ENCODE measurements around the gene THUMPD2.

THUMPD2 gene

GRCh38 chr2:39693245-39693644 is 85.8 kb downstream of the THUMPD2 start:
- no peaks in the 10 kb centered on the region for H3K9me3 ChIP-seq (ENCODE audit: control insufficient read depth, insufficient read depth, low read length)

GRCh38 chr2:39689876-39690275 is 89.2 kb downstream of the THUMPD2 start:
- Histone ChIP-seq H3K4me1 (ENCODE audit: control insufficient read depth, low read length) (no peaks in the 10 kb centered on the region), H3K36me3 (ENCODE audit: control insufficient read depth, low read length) (no peaks in the 10 kb centered on the region), H3F3A (ENCODE audit: control insufficient read depth, insufficient read depth) (no peaks in the 10 kb centered on the region), H3K9me3 (ENCODE audit: control insufficient read depth, insufficient read depth, low read length) (no peaks in the 10 kb centered on the region), H3K9me2 (replicated peaks; ENCODE audit: control insufficient read depth, low read length) (no peaks in the 10 kb centered on the region), H4K20me1 (ENCODE audit: control insufficient read depth, insufficient read depth, low read depth, low read length) (no peaks in the 10 kb centered on the region), H3K4me3 (ENCODE audit: low read length) (no peak overlapping the region), H3K27ac (ENCODE audit: low read depth, low read length) (no peak overlapping the region), H3K79me2 (ENCODE audit: control insufficient read depth, low read length) (no peaks in the 10 kb centered on the region), H3K27me3 (ENCODE audit: control insufficient read depth, low read length) (no peaks in the 10 kb centered on the region), H3K4me2 (ENCODE audit: low read length) (no peak overlapping the region)
- no peak for TF ChIP-seq CTCF (IDR thresholded peaks at IDR 0.05; ENCODE audit: low read depth, low read length, poor library complexity, severe bottlenecking)
- TF ChIP-seq EZH2phosphoT487 (IDR thresholded peaks at IDR 0.05; ENCODE audit: borderline replicate concordance, low read length) = no peak

More at GRCh38 chr2:39693245-39693644, 85.8 kb downstream of the THUMPD2 start:
- no peaks in the 10 kb centered on the region for H3K9me2 ChIP-seq (replicated peaks; ENCODE audit: control insufficient read depth, low read length)
- H3F3A ChIP-seq (ENCODE audit: control insufficient read depth, insufficient read depth) = no peaks in the 10 kb centered on the region
- no peaks in the 10 kb centered on the region; the same call in 1 of the 2 replicates for H3K27me3 ChIP-seq (ENCODE audit: control insufficient read depth, low read length)
- no peak overlapping the region for H3K27ac ChIP-seq (ENCODE audit: low read depth, low read length)
- no peaks in the 10 kb centered on the region for H3K79me2 ChIP-seq (ENCODE audit: control insufficient read depth, low read length)
- H3K4me2 ChIP-seq (ENCODE audit: low read length) = no peak overlapping the region
- H3K4me1 ChIP-seq (ENCODE audit: control insufficient read depth, low read length) = no peaks in the 10 kb centered on the region
- H3K4me3 ChIP-seq (ENCODE audit: low read length) = no peak overlapping the region
- no peak for TF ChIP-seq CTCF (IDR thresholded peaks at IDR 0.05; ENCODE audit: low read depth, low read length, poor library complexity, severe bottlenecking)
- no peak for TF ChIP-seq EZH2phosphoT487 (IDR thresholded peaks at IDR 0.05; ENCODE audit: borderline replicate concordance, low read length)
- no peaks in the 10 kb centered on the region for H4K20me1 ChIP-seq (ENCODE audit: control insufficient read depth, insufficient read depth, low read depth, low read length)
- H3K36me3 ChIP-seq (ENCODE audit: control insufficient read depth, low read length) = no peaks in the 10 kb centered on the region

GRCh38 chr2:39689272-39689841 is 89.7 kb downstream of the THUMPD2 start:
- Histone ChIP-seq H3K4me3 (ENCODE audit: low read length) (no peak overlapping the region), H3K36me3 (ENCODE audit: control insufficient read depth, low read length) (no peaks in the 10 kb centered on the region), H3K9me3 (ENCODE audit: control insufficient read depth, insufficient read depth, low read length) (no peaks in the 10 kb centered on the region), H3K27ac (ENCODE audit: low read depth, low read length) (no peak overlapping the region), H3K27me3 (ENCODE audit: control insufficient read depth, low read length) (no peaks in the 10 kb centered on the region), H3K4me2 (ENCODE audit: low read length) (no peak overlapping the region), H3K9me2 (replicated peaks; ENCODE audit: control insufficient read depth, low read length) (no peaks in the 10 kb centered on the region), H3F3A (ENCODE audit: control insufficient read depth, insufficient read depth) (no peaks in the 10 kb centered on the region), H4K20me1 (ENCODE audit: control insufficient read depth, insufficient read depth, low read depth, low read length) (no peaks in the 10 kb centered on the region), H3K4me1 (ENCODE audit: control insufficient read depth, low read length) (no peaks in the 10 kb centered on the region), H3K79me2 (ENCODE audit: control insufficient read depth, low read length) (no peaks in the 10 kb centered on the region)
- TF ChIP-seq EZH2phosphoT487 (IDR thresholded peaks at IDR 0.05; ENCODE audit: borderline replicate concordance, low read length) = no peak
- TF ChIP-seq CTCF (IDR thresholded peaks at IDR 0.05; ENCODE audit: low read depth, low read length, poor library complexity, severe bottlenecking) = no peak
